ENCODE measurements around the gene ATP5F1C. TPM values are rescaled to one million over a fixed set of nuclear protein-coding genes. Genes with fewer than 3 reads are reported as not detected.
A peak's percentile ranks its signal among the peaks of the same experiment; 100 is the strongest.

ATP5F1C gene
- polyA plus RNA-seq, 2 donors = 292 to 382 TPM

GRCh38 chr10:7789390-7789789, 1.4 kb downstream of the ATP5F1C start:
- no peak overlapping the region for H3K27ac ChIP-seq (ENCODE audit: low read depth in 2 of 2, low read length in 1 of 2)

DNA sequence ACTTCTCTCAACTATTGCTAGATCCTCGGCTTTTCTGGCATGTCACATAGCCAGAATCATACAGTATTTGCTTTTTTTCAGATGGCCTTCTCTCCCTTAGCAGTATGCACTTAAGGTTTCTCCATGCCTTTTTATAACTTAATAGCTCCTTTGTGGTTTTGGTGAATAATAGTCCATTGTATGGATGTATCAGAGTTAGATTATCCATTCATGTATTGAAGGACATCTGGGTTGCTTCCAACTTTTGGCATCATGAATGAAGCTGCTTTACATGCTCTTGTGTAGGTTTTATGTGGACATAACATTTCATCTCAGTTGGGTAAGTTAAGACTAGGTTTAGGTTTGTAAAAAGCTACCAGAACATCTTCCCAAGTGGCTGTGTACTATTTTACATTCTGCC, 4.6 kb downstream of the ATP5F1C start:
- H3K27me3 ChIP-seq (ENCODE audit: control insufficient read depth in 1 of 2, insufficient read depth in 2 of 2, low read length in 2 of 2) = no peaks in the 10 kb centered on the region
- 56 to 75% methylated on average over 1 of the region's 1 CpG for WGBS, 2 donors

More at GRCh38 chr10:7789390-7789789, 1.4 kb downstream of the ATP5F1C start:
- peak overlapping the region in 1 of 2 donors; percentile 100 for H3K4me3 ChIP-seq (ENCODE audit: low read depth in 1 of 2, low read length in 2 of 2)
- no peaks in the 10 kb centered on the region for H3K36me3 ChIP-seq (ENCODE audit: control insufficient read depth in 2 of 2, insufficient read depth in 2 of 2, low read length in 1 of 2)
- H3K27me3 ChIP-seq (ENCODE audit: control insufficient read depth in 1 of 2, insufficient read depth in 2 of 2, low read length in 2 of 2) = no peaks in the 10 kb centered on the region
- H3K4me1 ChIP-seq (ENCODE audit: control insufficient read depth in 2 of 2, insufficient read depth in 2 of 2, low read length in 1 of 2) = peaks cover 2% of the 10 kb centered on the region in 2 donors
- no peaks in the 10 kb centered on the region for H3K9me3 ChIP-seq (ENCODE audit: control insufficient read depth in 2 of 2, insufficient read depth in 1 of 2, low read depth in 1 of 2, low read length in 1 of 2)
- 28 to 35% methylated on average over 3 of the region's 3 CpGs for WGBS, 2 donors

DNA sequence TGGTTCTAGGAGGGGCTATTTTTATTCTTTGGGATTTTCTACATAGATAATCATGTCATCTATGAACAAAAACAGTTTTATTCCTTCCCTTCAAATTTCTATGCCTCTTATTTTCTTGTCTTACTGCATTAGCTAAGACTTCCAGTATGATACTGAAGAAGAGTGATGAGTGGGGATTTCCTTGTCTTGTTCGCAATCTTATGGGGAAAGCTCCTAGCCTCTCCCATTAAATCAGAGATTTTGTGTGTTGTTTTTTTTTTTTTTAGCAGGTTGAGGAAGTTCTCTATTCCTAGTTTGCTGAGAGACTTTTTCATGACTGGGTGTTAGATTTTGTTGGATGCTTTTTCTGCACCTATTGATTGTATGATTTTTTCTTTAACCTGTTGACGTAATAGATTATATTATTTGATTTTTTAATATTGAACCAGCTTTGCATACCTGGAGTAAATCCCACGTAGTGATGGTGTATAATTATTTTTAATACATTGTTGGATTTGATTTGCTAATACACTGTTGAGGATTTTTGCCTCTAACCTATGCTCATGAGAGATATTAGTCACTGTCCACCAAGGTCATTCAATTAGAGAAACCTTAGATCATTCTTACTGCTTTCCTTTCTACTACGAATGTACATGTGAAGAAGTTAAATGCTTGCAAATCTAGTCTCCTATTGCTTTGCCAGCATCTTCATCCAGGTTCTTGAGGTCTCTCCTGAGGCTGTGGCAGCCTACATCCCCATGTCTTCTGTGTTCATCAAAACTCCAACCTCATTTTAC, 6.5 kb downstream of the ATP5F1C start:
- 73 to 88% methylated on average over 4 of the region's 4 CpGs for WGBS, 2 donors
- H3K4me3 ChIP-seq (ENCODE audit: low read depth in 1 of 2, low read length in 2 of 2) = no peak overlapping the region
- peaks cover 2 to 3% of the 10 kb centered on the region in 2 donors for H3K36me3 ChIP-seq (ENCODE audit: control insufficient read depth in 2 of 2, insufficient read depth in 2 of 2, low read length in 1 of 2)
- H3K4me1 ChIP-seq (ENCODE audit: control insufficient read depth in 2 of 2, insufficient read depth in 2 of 2, low read length in 1 of 2) = peaks cover under 1% of the 10 kb centered on the region in 2 donors
- H3K27me3 ChIP-seq (ENCODE audit: control insufficient read depth in 1 of 2, insufficient read depth in 2 of 2, low read length in 2 of 2) = no peaks in the 10 kb centered on the region
- H3K9me3 ChIP-seq (ENCODE audit: control insufficient read depth in 2 of 2, insufficient read depth in 1 of 2, low read depth in 1 of 2, low read length in 1 of 2) = no peaks in the 10 kb centered on the region
- no peak overlapping the region for H3K27ac ChIP-seq (ENCODE audit: low read depth in 2 of 2, low read length in 1 of 2)

More for the DNA sequence above, 4.6 kb downstream of the ATP5F1C start:
- H3K27ac ChIP-seq (ENCODE audit: low read depth in 2 of 2, low read length in 1 of 2) = no peak overlapping the region
- no peaks in the 10 kb centered on the region for H3K9me3 ChIP-seq (ENCODE audit: control insufficient read depth in 2 of 2, insufficient read depth in 1 of 2, low read depth in 1 of 2, low read length in 1 of 2)
- no peak overlapping the region for H3K4me3 ChIP-seq (ENCODE audit: low read depth in 1 of 2, low read length in 2 of 2)
- H3K4me1 ChIP-seq (ENCODE audit: control insufficient read depth in 2 of 2, insufficient read depth in 2 of 2, low read length in 1 of 2) = peaks cover 2% of the 10 kb centered on the region in 2 donors
- peaks cover 0 to 2% of the 10 kb centered on the region in 2 donors for H3K36me3 ChIP-seq (ENCODE audit: control insufficient read depth in 2 of 2, insufficient read depth in 2 of 2, low read length in 1 of 2)

GRCh38 chr10:7795605-7796004, 7.6 kb downstream of the ATP5F1C start:
- Histone ChIP-seq H3K27me3 (ENCODE audit: control insufficient read depth in 1 of 2, insufficient read depth in 2 of 2, low read length in 2 of 2) (no peaks in the 10 kb centered on the region), H3K4me1 (ENCODE audit: control insufficient read depth in 2 of 2, insufficient read depth in 2 of 2, low read length in 1 of 2) (no peaks in the 10 kb centered on the region), H3K36me3 (ENCODE audit: control insufficient read depth in 2 of 2, insufficient read depth in 2 of 2, low read length in 1 of 2) (peaks cover 2 to 5% of the 10 kb centered on the region in 2 donors), H3K27ac (ENCODE audit: low read depth in 2 of 2, low read length in 1 of 2) (no peak overlapping the region), H3K9me3 (ENCODE audit: control insufficient read depth in 2 of 2, insufficient read depth in 1 of 2, low read depth in 1 of 2, low read length in 1 of 2) (no peaks in the 10 kb centered on the region), H3K4me3 (ENCODE audit: low read depth in 1 of 2, low read length in 2 of 2) (no peak overlapping the region)
- WGBS, 2 donors = 56 to 71% methylated on average over 4 of the region's 4 CpGs

DNA sequence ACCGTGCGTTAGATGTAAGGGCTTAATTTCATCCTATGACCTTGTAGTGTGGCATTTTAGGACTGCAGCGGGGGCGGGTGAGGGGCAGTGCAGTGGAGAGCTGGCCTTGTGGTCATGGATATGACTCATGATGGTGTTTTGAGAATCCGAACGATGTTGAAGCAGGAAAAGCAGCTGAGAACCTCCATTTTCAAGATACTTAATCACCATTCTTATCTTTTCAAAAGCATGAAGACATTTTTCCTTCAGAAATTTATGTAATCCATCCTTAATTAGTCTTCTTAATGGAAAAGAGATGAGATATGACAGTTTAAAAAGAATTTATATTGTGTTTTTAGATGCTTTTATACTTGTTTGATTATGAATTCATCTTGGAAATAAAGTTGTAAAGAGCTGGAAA, 9.6 kb downstream of the ATP5F1C start:
- WGBS, 2 donors = 65 to 71% methylated on average over 6 of the region's 6 CpGs
- peaks cover 8% of the 10 kb centered on the region in 2 donors for H3K36me3 ChIP-seq (ENCODE audit: control insufficient read depth in 2 of 2, insufficient read depth in 2 of 2, low read length in 1 of 2)

DNA sequence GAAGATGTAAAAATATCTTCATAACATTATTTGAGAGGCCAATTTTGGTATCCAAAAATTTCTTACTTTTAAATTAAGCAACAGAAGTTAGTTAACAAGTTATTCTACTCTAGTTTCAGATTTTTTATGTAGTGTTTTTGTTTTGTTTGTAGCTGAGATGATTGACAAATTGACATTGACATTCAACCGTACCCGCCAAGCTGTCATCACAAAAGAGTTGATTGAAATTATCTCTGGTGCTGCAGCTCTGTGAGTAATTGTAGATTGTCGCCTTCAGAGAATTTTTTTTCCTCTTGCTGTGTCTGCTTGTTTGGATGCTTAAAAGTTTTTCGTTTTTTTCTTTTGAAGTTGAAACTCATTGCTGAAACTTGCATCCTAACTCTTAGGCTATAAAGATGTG, 14.6 kb downstream of the ATP5F1C start:
- no peak overlapping the region for H3K27ac ChIP-seq (ENCODE audit: low read depth in 2 of 2, low read length in 1 of 2)
- peaks cover 13 to 14% of the 10 kb centered on the region in 2 donors for H3K36me3 ChIP-seq (ENCODE audit: control insufficient read depth in 2 of 2, insufficient read depth in 2 of 2, low read length in 1 of 2)
- H3K4me1 ChIP-seq (ENCODE audit: control insufficient read depth in 2 of 2, insufficient read depth in 2 of 2, low read length in 1 of 2) = no peaks in the 10 kb centered on the region
- no peak overlapping the region for H3K4me3 ChIP-seq (ENCODE audit: low read depth in 1 of 2, low read length in 2 of 2)
- H3K27me3 ChIP-seq (ENCODE audit: control insufficient read depth in 1 of 2, insufficient read depth in 2 of 2, low read length in 2 of 2) = no peaks in the 10 kb centered on the region
- no peaks in the 10 kb centered on the region for H3K9me3 ChIP-seq (ENCODE audit: control insufficient read depth in 2 of 2, insufficient read depth in 1 of 2, low read depth in 1 of 2, low read length in 1 of 2)
- 92 to 93% methylated on average over 4 of the region's 4 CpGs for WGBS, 2 donors

More for the DNA sequence above, 9.6 kb downstream of the ATP5F1C start:
- Histone ChIP-seq H3K4me3 (ENCODE audit: low read depth in 1 of 2, low read length in 2 of 2) (no peak overlapping the region), H3K27ac (ENCODE audit: low read depth in 2 of 2, low read length in 1 of 2) (no peak overlapping the region), H3K27me3 (ENCODE audit: control insufficient read depth in 1 of 2, insufficient read depth in 2 of 2, low read length in 2 of 2) (no peaks in the 10 kb centered on the region), H3K4me1 (ENCODE audit: control insufficient read depth in 2 of 2, insufficient read depth in 2 of 2, low read length in 1 of 2) (no peaks in the 10 kb centered on the region), H3K9me3 (ENCODE audit: control insufficient read depth in 2 of 2, insufficient read depth in 1 of 2, low read depth in 1 of 2, low read length in 1 of 2) (no peaks in the 10 kb centered on the region)

GRCh38 chr10:7804216-7804615, 16.2 kb downstream of the ATP5F1C start:
- Histone ChIP-seq H3K9me3 (ENCODE audit: control insufficient read depth in 2 of 2, insufficient read depth in 1 of 2, low read depth in 1 of 2, low read length in 1 of 2) (no peaks in the 10 kb centered on the region), H3K4me3 (ENCODE audit: low read depth in 1 of 2, low read length in 2 of 2) (no peak overlapping the region), H3K27me3 (ENCODE audit: control insufficient read depth in 1 of 2, insufficient read depth in 2 of 2, low read length in 2 of 2) (no peaks in the 10 kb centered on the region), H3K4me1 (ENCODE audit: control insufficient read depth in 2 of 2, insufficient read depth in 2 of 2, low read length in 1 of 2) (no peaks in the 10 kb centered on the region), H3K27ac (ENCODE audit: low read depth in 2 of 2, low read length in 1 of 2) (no peak overlapping the region), H3K36me3 (ENCODE audit: control insufficient read depth in 2 of 2, insufficient read depth in 2 of 2, low read length in 1 of 2) (peaks cover 13% of the 10 kb centered on the region in 2 donors)
- 84 to 92% methylated on average over 6 of the region's 6 CpGs for WGBS, 2 donors

DNA sequence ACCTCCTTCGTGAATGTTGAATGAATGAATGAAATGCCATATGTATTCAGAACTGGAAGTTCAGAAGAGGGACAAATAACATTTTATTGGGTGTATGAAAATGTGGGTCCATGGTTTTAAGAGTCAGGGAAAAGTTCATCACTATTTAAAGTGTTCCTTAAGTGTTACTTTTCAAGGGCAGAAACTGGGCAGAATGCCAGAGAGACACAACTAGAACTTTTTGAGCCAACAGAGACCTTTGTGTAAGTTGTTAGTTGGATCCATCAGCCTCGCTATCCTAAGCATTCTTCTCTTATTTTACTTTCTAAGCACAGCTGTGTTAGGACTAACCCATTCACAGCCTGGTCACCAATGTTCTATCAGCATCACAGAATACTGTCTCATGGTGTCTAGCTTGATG, 16.8 kb downstream of the ATP5F1C start:
- peaks cover 9 to 16% of the 10 kb centered on the region in 2 donors for H3K36me3 ChIP-seq (ENCODE audit: control insufficient read depth in 2 of 2, insufficient read depth in 2 of 2, low read length in 1 of 2)
- H3K4me1 ChIP-seq (ENCODE audit: control insufficient read depth in 2 of 2, insufficient read depth in 2 of 2, low read length in 1 of 2) = no peaks in the 10 kb centered on the region
- H3K27ac ChIP-seq (ENCODE audit: low read depth in 2 of 2, low read length in 1 of 2) = no peak overlapping the region
- 59 to 76% methylated on average over 2 of the region's 2 CpGs for WGBS, 2 donors
- H3K27me3 ChIP-seq (ENCODE audit: control insufficient read depth in 1 of 2, insufficient read depth in 2 of 2, low read length in 2 of 2) = no peaks in the 10 kb centered on the region
- H3K9me3 ChIP-seq (ENCODE audit: control insufficient read depth in 2 of 2, insufficient read depth in 1 of 2, low read depth in 1 of 2, low read length in 1 of 2) = no peaks in the 10 kb centered on the region
- H3K4me3 ChIP-seq (ENCODE audit: low read depth in 1 of 2, low read length in 2 of 2) = no peak overlapping the region

DNA sequence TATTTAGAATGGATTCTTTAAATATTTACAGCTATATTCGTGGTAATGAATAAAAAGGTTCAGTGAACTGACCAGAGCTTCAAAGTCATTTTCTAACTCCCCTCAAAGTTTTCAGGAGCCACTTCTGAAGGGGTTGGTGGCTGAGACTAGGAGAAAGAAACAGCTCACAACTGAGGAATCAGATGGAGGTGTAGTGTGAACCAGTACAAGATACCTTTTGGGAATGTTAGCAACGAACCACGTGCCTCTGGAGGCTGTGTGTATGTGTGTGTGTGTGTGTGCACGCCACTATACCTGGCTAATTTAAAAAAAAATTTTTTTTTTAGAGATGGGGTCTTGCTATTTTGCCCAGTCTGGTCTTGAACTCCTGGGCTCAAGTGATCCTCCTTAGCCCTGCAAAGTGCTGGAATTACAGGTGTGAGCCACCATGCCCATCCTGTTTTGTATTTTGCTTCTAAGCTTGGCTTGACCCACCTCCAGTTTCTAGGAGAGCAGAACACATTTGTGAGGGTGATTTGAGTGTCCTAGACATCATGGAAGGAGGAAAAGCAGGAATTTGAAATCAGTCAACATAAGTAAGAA, 20.8 kb downstream of the ATP5F1C start:
- H3K4me3 ChIP-seq (ENCODE audit: low read depth in 1 of 2, low read length in 2 of 2) = no peak overlapping the region
- H3K27ac ChIP-seq (ENCODE audit: low read depth in 2 of 2, low read length in 1 of 2) = no peak overlapping the region
- H3K27me3 ChIP-seq (ENCODE audit: control insufficient read depth in 1 of 2, insufficient read depth in 2 of 2, low read length in 2 of 2) = no peaks in the 10 kb centered on the region
- WGBS, 2 donors = 75% methylated on average over 4 of the region's 4 CpGs
- H3K36me3 ChIP-seq (ENCODE audit: control insufficient read depth in 2 of 2, insufficient read depth in 2 of 2, low read length in 1 of 2) = peaks cover 5 to 9% of the 10 kb centered on the region in 2 donors
- no peaks in the 10 kb centered on the region for H3K9me3 ChIP-seq (ENCODE audit: control insufficient read depth in 2 of 2, insufficient read depth in 1 of 2, low read depth in 1 of 2, low read length in 1 of 2)
- no peaks in the 10 kb centered on the region for H3K4me1 ChIP-seq (ENCODE audit: control insufficient read depth in 2 of 2, insufficient read depth in 2 of 2, low read length in 1 of 2)
